ENCODE data around the gene PDS5A.
A peak's percentile ranks its signal among the peaks of the same experiment; 100 is the strongest.
"Not testable (repeated sequence)": the region's sequence is repeated elsewhere in the genome, so short reads cannot be mapped to it uniquely, and the experiment has no call there.

Gene PDS5A

GRCh38 chr4:39812500-39812899 lies 165.2 kb downstream of the PDS5A start:
- Histone ChIP-seq H3K9me3 (replicated peaks in 1 of 11) (peaks cover 0 to 15% (median 6%) of the 10 kb centered on the region in 11 experiments; a peak in 17 of 22 replicates), H3K36me3 (no peaks in the 10 kb centered on the region)
- TF ChIP-seq Cebpa-rat (IDR thresholded peaks at IDR 0.05), result no peak

GRCh38 chr4:39808231-39808749 lies 169.4 kb downstream of the PDS5A start:
- Histone ChIP-seq H3K9ac (no peak overlapping the region), H3K27me3 (no peaks in the 10 kb centered on the region), H3K27ac (no peak overlapping the region), H3K9me3 (replicated peaks in 1 of 11) (peaks cover 0 to 11% (median 3%) of the 10 kb centered on the region in 11 experiments; a peak in 13 of 22 replicates), H3K4me2 (no peak overlapping the region), H3K36me3 (no peaks in the 10 kb centered on the region), H3K4me1 (no peaks in the 10 kb centered on the region), H3K4me3 (no peak overlapping the region), H4K20me1 (no peaks in the 10 kb centered on the region)
- TF ChIP-seq Cebpa-rat (IDR thresholded peaks at IDR 0.05), result no peak

More at GRCh38 chr4:39812500-39812899, 165.2 kb downstream of the PDS5A start:
- H3K4me1 ChIP-seq, result no peaks in the 10 kb centered on the region
- no peaks in the 10 kb centered on the region for H3K27me3 ChIP-seq
- H3K27ac ChIP-seq, result no peak overlapping the region
- no peak overlapping the region for H3K4me2 ChIP-seq
- no peak overlapping the region for H3K9ac ChIP-seq
- H3K4me3 ChIP-seq, result no peak overlapping the region
- H4K20me1 ChIP-seq, result no peaks in the 10 kb centered on the region

GRCh38 chr4:39802005-39802404 lies 175.7 kb downstream of the PDS5A start:
- no peaks in the 10 kb centered on the region for H3K4me1 ChIP-seq
- no peak overlapping the region for H3K27ac ChIP-seq
- H3K9ac ChIP-seq, result no peak overlapping the region
- no peak overlapping the region for H3K4me2 ChIP-seq
- H3K27me3 ChIP-seq, result no peaks in the 10 kb centered on the region
- H3K36me3 ChIP-seq, result no peaks in the 10 kb centered on the region
- TF ChIP-seq Cebpa-rat (IDR thresholded peaks at IDR 0.05), result no peak
- H3K4me3 ChIP-seq, result no peak overlapping the region
- no peaks in the 10 kb centered on the region for H3K9me3 ChIP-seq (replicated peaks in 1 of 11)
- no peaks in the 10 kb centered on the region for H4K20me1 ChIP-seq

- not testable (repeated sequence) for H3K4me1 ChIP-seq, H3K36me3 ChIP-seq, H3K4me2 ChIP-seq
Measured at GRCh38 chr4:39792976-39793375, 184.7 kb downstream of the PDS5A start.

GRCh38 chr4:39792529-39792928 lies 185.2 kb downstream of the PDS5A start:
- no peaks in the 10 kb centered on the region for H3K27me3 ChIP-seq
- no peak for TF ChIP-seq Cebpa-rat (IDR thresholded peaks at IDR 0.05)
- H3K4me3 ChIP-seq, result no peak overlapping the region
- H3K4me2 ChIP-seq, result no peak overlapping the region
- H3K9me3 ChIP-seq (replicated peaks in 1 of 11), result peaks cover 0 to 14% (median 5%) of the 10 kb centered on the region in 11 experiments; a peak in 9 of 22 replicates
- no peaks in the 10 kb centered on the region for H3K4me1 ChIP-seq
- H3K27ac ChIP-seq, result no peak overlapping the region
- H4K20me1 ChIP-seq, result no peaks in the 10 kb centered on the region; a peak in 1 of 22 replicates
- no peak overlapping the region for H3K9ac ChIP-seq
- H3K36me3 ChIP-seq, result no peaks in the 10 kb centered on the region

More at GRCh38 chr4:39792976-39793375, 184.7 kb downstream of the PDS5A start:
- not testable (repeated sequence) for H3K27ac ChIP-seq, H4K20me1 ChIP-seq, H3K9ac ChIP-seq, H3K27me3 ChIP-seq, H3K4me3 ChIP-seq
- H3K9me3 ChIP-seq (replicated peaks in 1 of 11), result peaks cover 0 to 14% (median 5%) of the 10 kb centered on the region in 11 experiments; a peak in 9 of 22 replicates

- no peak overlapping the region for H3K4me3 ChIP-seq
- no peak for TF ChIP-seq Cebpa-rat (IDR thresholded peaks at IDR 0.05)
- H3K4me2 ChIP-seq, result no peak overlapping the region
- peaks cover 0 to 14% (median 5%) of the 10 kb centered on the region in 11 experiments; a peak in 9 of 22 replicates for H3K9me3 ChIP-seq (replicated peaks in 1 of 11)
- no peaks in the 10 kb centered on the region for H3K36me3 ChIP-seq
- no peaks in the 10 kb centered on the region for H3K27me3 ChIP-seq
- no peak overlapping the region for H3K27ac ChIP-seq
- no peaks in the 10 kb centered on the region; a peak in 1 of 22 replicates for H4K20me1 ChIP-seq
- no peak overlapping the region for H3K9ac ChIP-seq
- H3K4me1 ChIP-seq, result no peaks in the 10 kb centered on the region
Measured at GRCh38 chr4:39792128-39792527, 185.6 kb downstream of the PDS5A start.

- H4K20me1 ChIP-seq, result no peaks in the 10 kb centered on the region; a peak in 2 of 22 replicates
- H3K9ac ChIP-seq, result no peak overlapping the region
- no peaks in the 10 kb centered on the region for H3K4me1 ChIP-seq
- no peaks in the 10 kb centered on the region for H3K27me3 ChIP-seq
- H3K36me3 ChIP-seq, result peaks cover 0 to 23% (median 5%) of the 10 kb centered on the region in 11 experiments; a peak in 10 of 22 replicates
- H3K9me3 ChIP-seq (replicated peaks in 1 of 11), result no peaks in the 10 kb centered on the region
- no peak overlapping the region for H3K27ac ChIP-seq
- no peak overlapping the region for H3K4me3 ChIP-seq
- 0 out of 22 replicates have a peak, but pooled peaks of 1 of the 11 experiments have one; percentile 3 for TF ChIP-seq Cebpa-rat (IDR thresholded peaks at IDR 0.05)
- H3K4me2 ChIP-seq, result no peak overlapping the region
Measured at GRCh38 chr4:39786838-39787237, 190.9 kb downstream of the PDS5A start.

GRCh38 chr4:39785083-39785482 lies 192.6 kb downstream of the PDS5A start:
- Histone ChIP-seq H3K27me3 (no peaks in the 10 kb centered on the region), H3K27ac (no peak overlapping the region), H3K4me2 (no peak overlapping the region), H3K9ac (no peak overlapping the region), H3K4me3 (no peak overlapping the region), H3K36me3 (peaks cover 4 to 38% (median 22%) of the 10 kb centered on the region in 11 experiments; a peak in 18 of 22 replicates), H3K9me3 (replicated peaks in 1 of 11) (no peaks in the 10 kb centered on the region), H4K20me1 (no peaks in the 10 kb centered on the region; a peak in 2 of 22 replicates), H3K4me1 (no peaks in the 10 kb centered on the region)
- no peak for TF ChIP-seq Cebpa-rat (IDR thresholded peaks at IDR 0.05)

- H4K20me1 ChIP-seq; H3K27me3 ChIP-seq; H3K4me3 ChIP-seq; H3K9me3 ChIP-seq (replicated peaks in 1 of 11); H3K4me2 ChIP-seq; H3K9ac ChIP-seq; H3K27ac ChIP-seq; H3K4me1 ChIP-seq: not testable (repeated sequence)
- peaks cover 26 to 68% (median 49%) of the 10 kb centered on the region in 11 experiments; a peak in 21 of 22 replicates for H3K36me3 ChIP-seq
Measured at GRCh38 chr4:39781988-39782387, 195.7 kb downstream of the PDS5A start.

Data from BLaER1 treated with 17β-estradiol and CSF1 and Interleukin-3, amounts not matched to agents 10 nM and 100 nM (cell line).